WTC11 (cell line): ENCODE data around the gene USP50.

Experiments
- JUN ChIP-seq: sonication (generic); formaldehyde crosslinking; IDR thresholded peaks from 2 replicates; pipeline ENCODE4 v1.8.0; 2023; ENCODE audit warnings: mild to moderate bottlenecking, missing genetic modification reagents
- TF ChIP-seq, protein P1 (sequence below): fragments of 200-600 bp; IDR thresholded peaks from 2 replicates; pipeline ENCODE4 v1.8.0; 2022; ENCODE audit warnings: antibody characterized with exemption
- TF ChIP-seq, protein P2 (sequence below): sonication (generic); formaldehyde crosslinking; IDR thresholded peaks from 2 replicates; pipeline ENCODE4 v1.8.0; 2022; ENCODE audit warnings: mild to moderate bottlenecking, missing genetic modification reagents

DNA sequence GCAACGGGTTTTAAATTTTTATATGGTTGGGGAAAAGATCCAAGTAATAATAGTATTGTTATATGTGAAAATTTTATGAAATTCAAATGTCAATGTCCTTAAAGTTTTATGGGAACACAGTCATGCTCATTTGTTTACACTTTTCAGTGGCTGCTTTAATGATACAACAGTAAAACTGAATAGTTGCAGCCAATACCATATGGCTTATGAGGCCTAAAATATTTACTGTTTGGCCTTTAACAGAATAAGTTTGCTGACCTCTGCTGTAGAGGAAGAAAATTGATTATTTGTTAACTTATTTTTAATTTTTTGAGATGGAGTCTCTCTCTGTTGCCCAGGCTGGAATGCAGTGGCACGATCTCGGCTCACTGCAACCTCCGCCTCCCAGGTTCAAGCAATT, 44.7 kb downstream of the USP50 start:
- TF ChIP-seq, protein P1, sequence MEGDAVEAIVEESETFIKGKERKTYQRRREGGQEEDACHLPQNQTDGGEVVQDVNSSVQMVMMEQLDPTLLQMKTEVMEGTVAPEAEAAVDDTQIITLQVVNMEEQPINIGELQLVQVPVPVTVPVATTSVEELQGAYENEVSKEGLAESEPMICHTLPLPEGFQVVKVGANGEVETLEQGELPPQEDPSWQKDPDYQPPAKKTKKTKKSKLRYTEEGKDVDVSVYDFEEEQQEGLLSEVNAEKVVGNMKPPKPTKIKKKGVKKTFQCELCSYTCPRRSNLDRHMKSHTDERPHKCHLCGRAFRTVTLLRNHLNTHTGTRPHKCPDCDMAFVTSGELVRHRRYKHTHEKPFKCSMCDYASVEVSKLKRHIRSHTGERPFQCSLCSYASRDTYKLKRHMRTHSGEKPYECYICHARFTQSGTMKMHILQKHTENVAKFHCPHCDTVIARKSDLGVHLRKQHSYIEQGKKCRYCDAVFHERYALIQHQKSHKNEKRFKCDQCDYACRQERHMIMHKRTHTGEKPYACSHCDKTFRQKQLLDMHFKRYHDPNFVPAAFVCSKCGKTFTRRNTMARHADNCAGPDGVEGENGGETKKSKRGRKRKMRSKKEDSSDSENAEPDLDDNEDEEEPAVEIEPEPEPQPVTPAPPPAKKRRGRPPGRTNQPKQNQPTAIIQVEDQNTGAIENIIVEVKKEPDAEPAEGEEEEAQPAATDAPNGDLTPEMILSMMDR = no peak
- TF ChIP-seq JUN (CRISPR knock-in tag) = no peak
- TF ChIP-seq, protein P2, sequence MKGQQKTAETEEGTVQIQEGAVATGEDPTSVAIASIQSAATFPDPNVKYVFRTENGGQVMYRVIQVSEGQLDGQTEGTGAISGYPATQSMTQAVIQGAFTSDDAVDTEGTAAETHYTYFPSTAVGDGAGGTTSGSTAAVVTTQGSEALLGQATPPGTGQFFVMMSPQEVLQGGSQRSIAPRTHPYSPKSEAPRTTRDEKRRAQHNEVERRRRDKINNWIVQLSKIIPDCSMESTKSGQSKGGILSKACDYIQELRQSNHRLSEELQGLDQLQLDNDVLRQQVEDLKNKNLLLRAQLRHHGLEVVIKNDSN (CRISPR knock-in tag) = no peak
